DMS 273 (cell line): ENCODE data around the gene KRT82.

Source experiments
- DNase-seq: peaks from one replicate; lab custom pipeline; 2025; ENCODE audit not compliant: unreplicated experiment; lab: John Stamatoyannopoulos, UW

Gene KRT82

GRCh38 chr12:52389313-52390207 lies 16.6 kb downstream of the KRT82 start:
- DNase-seq, result no peak

GRCh38 chr12:52387859-52388258 lies 18.3 kb downstream of the KRT82 start:
- DNase-seq, result no peak

DNA sequence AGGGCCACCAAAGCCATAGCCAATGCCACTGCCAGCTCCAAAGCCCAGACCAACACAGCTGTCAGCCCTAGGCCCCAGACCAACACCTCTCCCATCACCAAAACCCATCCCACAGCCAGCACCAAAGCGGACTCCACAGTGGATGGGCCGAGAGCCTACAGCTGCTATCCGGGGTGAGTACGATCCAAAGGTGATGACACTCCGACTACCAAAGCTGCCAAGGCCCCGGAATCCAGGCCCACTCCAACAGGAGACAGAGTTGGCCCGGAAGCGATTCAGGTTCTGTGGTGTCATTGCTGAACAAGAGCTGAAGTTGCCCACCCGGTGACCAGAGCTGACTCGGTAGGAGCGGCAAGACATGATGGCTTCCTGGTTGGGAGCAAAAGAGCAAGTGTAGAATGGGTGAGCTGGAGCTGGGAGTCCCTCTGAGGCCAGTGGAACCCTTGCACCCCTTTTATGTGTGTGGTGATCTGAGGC lies 20.9 kb downstream of the KRT82 start, which contains the start of gene KRT84:
TSS of gene KRT84 (minus strand) at position 427 of the 477 bp plus-strand sequence. CDS start at position 360, 67 bp downstream.
- no peak for DNase-seq

DNA sequence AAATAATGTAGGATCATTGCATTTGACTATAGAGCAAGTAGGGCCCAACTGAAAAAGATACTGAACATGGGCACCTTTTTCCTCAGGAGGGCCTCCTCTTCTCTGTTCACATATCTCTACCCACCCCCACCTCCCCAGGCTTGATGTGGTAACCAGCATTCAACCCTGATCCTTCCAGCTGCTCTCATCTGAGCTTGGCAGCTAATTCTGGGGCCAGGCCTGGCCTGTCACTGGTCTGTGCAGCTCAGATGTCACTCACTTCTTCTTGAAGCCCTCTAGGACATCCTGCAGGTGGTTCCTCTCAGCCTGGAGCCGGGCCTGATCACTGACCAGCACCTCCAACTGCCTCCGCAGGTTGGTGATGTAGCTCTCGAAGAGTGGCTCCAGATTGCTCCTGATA lies 22.8 kb downstream of the KRT82 start:
- no peak for DNase-seq

DNA sequence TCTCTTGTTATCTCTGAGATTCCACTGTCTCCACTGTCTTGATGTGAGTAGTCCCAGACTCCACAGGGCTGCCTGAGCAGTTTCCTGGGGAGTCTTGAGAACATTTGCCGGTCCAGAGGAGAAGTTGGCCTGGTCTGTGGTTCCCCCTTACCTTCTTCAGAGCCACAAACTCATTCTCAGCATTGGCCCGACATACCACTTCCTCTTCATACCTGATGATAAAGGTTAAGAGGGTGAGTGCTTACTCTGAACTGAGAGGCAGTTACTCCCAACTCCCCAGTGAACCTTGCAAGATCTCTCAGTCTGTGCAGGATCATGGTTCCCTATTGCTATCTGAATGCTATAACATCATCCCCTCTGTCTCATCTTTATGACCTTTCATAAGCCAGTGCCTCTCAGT lies 23.3 kb downstream of the KRT82 start:
- no peak for DNase-seq

GRCh38 chr12:52381206-52381605 lies 24.9 kb downstream of the KRT82 start:
- DNase-seq, result no peak

GRCh38 chr12:52380271-52380694 lies 25.9 kb downstream of the KRT82 start:
- DNase-seq, result peak; percentile 63

GRCh38 chr12:52379536-52379935 lies 26.6 kb downstream of the KRT82 start:
- no peak for DNase-seq

GRCh38 chr12:52378091-52378490 lies 28.0 kb downstream of the KRT82 start:
- no peak for DNase-seq

GRCh38 chr12:52377266-52377665 lies 28.9 kb downstream of the KRT82 start:
- no peak for DNase-seq

DNA sequence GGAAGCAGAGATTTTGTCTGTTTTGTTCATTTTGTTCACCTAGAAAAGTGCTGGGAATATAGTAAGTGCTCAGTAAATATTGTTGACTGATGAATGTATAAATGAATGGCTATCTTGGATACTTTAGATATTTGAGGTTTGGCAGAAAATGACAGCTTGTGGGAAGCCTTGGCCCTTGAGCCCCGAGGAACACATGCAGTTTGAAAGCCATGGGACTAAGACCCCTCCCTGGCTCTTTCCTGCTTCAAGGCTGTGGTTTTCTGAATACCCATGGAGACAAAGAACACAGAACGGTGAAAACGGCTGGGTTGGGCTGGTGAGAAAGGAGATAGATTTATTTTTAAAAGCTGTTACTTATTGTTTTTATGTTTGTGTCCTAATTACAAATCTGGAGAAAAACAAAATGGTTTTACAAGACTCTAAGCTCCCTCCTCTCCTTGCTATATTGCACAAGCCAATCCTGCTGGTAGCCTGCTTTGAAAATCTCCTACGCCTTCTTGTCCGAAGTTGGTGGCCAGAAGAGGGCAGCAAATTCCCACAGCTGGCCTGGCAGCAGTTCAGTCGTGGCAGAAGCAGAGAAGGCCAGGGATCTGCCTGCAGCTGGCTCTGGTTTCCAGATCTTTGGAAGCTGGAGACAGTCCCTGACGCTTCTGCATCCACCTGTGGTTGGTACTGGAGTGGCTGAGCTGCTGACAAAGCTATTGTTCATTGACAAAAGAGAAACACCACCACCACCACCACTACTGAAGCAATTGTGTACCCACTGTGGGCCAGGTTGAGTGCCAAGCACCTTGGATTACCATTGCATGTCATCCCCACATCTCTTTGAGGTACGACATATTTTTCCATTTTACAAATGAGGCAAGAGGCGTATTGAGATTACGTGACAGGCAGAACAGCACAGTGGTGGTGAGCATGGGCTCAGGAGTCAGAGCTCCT lies 33.6 kb downstream of the KRT82 start:
- DNase-seq, result peak; percentile 84

DNA sequence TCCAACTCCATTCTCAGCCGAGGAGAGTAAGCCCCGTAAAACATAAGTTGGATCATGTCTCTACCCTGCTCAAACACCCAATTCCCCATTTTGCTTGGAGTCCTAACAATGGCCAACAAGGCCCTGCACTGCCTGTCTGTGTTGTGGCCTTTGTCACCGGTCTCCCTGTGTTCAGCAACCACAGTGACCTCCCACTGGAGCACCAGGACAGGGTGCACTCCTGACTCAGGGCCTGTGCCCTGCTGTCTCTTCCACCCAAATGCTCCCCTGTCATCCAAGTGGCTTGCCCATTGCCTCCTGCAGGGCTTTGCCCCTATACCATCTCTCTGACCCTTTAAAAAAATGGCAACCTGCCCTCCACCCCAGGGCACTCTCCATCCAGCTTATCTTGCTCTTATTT lies 34.4 kb downstream of the KRT82 start:
- no peak for DNase-seq

- DNase-seq, result no peak
Observed at GRCh38 chr12:52370926-52371608, 35.1 kb downstream of the KRT82 start.

DNA sequence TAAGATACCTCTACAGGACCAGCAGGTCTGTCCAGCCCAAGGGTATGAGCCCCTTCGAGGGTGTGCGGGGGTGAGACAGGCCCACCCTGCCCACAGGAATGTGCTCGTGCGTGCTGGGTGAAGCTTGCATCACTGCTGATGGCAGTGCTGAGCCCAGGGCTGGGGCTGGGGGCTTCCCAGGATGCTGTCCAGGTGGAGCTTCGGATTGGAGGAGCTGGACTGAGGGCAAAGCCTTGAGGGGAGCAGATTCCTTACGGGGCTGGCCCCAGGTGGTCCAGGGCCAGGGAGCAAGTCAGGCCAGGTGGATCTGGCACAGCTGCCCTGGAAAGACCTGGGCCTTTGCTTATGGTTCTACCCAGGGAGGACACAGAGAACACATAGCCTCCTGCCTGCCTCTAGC lies 36.3 kb downstream of the KRT82 start:
- no peak for DNase-seq

DNA sequence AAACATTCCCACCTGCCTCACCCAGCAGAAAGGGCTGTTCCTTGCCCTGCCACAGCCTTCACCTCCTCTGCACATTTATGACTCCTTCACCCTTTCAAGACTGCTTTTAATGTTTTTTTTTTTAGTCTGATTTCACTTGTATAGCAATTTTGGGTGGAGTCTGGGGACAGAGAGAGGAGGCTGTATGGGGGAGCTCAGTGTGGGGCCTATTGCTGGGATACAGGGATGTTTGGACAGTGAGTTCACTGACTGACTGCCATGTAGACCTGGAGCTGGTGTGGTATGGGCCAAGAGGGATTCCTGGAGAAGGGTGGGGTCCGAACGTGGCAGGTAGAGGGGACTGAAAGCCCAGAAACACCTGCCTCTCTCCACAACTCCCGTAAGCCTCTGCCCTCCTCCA lies 36.9 kb downstream of the KRT82 start:
- no peak for DNase-seq

- DNase-seq, result no peak
Observed at GRCh38 chr12:52368508-52368907, 37.6 kb downstream of the KRT82 start.

- DNase-seq, result no peak
Observed at GRCh38 chr12:52367876-52368275, 38.3 kb downstream of the KRT82 start.

- no peak for DNase-seq
Observed at GRCh38 chr12:52366738-52367485, 39.2 kb downstream of the KRT82 start, which contains the start of gene KRT85. Gene KRT85, minus strand, starts transcription at chr12:52367481. Its CDS starts 76 bp downstream, at chr12:52367405.

DNA sequence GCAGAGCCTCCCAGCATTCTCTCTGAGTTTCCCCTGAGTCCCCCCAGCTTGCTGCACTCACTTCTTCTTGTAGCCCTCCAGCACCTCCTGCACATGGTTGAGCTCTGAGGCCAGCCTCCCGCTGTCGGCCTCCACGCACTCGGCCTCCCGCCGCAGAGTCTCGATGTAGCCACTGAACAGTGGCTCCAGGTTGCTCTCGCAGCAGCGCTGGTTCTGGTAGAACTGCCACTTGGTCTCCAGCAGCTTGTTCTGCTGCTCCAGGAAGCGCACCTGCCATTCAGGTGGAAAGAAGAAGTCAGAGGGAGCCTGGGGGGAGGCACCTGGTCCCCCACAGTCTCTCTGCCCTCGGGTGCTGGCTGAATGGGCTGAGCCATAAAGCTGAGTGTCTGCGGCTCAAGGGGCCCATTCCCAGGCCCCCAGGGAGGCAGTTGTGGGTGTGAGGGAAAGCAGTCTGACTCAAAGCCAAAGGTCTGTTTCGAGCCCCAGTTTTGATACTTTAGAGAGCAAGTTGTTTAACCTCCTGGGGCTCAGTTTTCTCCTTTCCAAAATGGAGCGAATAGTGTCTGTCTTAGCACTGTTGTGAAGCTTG lies 41.1 kb downstream of the KRT82 start:
- no peak for DNase-seq

- no peak for DNase-seq
Observed at GRCh38 chr12:52364061-52364460, 42.1 kb downstream of the KRT82 start.
